GM23338 (cell line): Measurements from ENCODE around the gene CCDC57. TPM values are rescaled to one million over a fixed set of nuclear protein-coding genes. Genes with fewer than 3 reads are reported as not detected.

Source experiments
- ATAC-seq: fragments of 200-7000 bp; cut with Tn5 transposase; 3 replicates; pipeline ENCODE4 v1.9.1; 2020
- DNase-seq: peaks from one replicate; pipeline ENCODE4 v3.0.0-alpha.2; 2015; ENCODE audit warnings: low spot score
- H2AFZ ChIP-seq: fragments of 200-600 bp; sonication (generic); 2 replicates; pipeline ENCODE4 v1.8.0; 2016; ENCODE audit warnings: antibody characterized with exemption, mild to moderate bottlenecking, moderate library complexity
- H3F3A ChIP-seq: fragments of 200-600 bp; sonication (generic); replicated peaks from 2 replicates; pipeline ENCODE4 v1.8.0; 2017; ENCODE audit warnings: antibody characterized with exemption, mixed run types, low read depth
- H3K27ac ChIP-seq: fragments of 200-600 bp; sonication (generic); 2 replicates; pipeline ENCODE4 v1.6.1; 2016; ENCODE audit warnings: low read depth
- H3K27me3 ChIP-seq: fragments of 200-600 bp; sonication (generic); 2 replicates; pipeline ENCODE4 v1.8.0; 2016; ENCODE audit warnings: mild to moderate bottlenecking, mixed run types, moderate library complexity; ENCODE audit not compliant: insufficient read depth
- H3K36me3 ChIP-seq: fragments of 200-600 bp; sonication (generic); 2 replicates; pipeline ENCODE4 v1.8.0; 2016; ENCODE audit warnings: mild to moderate bottlenecking; ENCODE audit not compliant: insufficient read depth
- H3K4me1 ChIP-seq: fragments of 200-600 bp; sonication (generic); 2 replicates; pipeline ENCODE4 v1.8.0; 2016; ENCODE audit warnings: mild to moderate bottlenecking, moderate library complexity; ENCODE audit not compliant: insufficient read depth
- H3K4me2 ChIP-seq: fragments of 200-600 bp; sonication (generic); 2 replicates; pipeline ENCODE4 v1.7.1; 2017; ENCODE audit warnings: mixed run types
- H3K4me3 ChIP-seq: fragments of 200-600 bp; sonication (generic); 2 replicates; pipeline ENCODE4 v1.6.1; 2016; ENCODE audit warnings: mixed run types
- H3K79me2 ChIP-seq: fragments of 200-600 bp; sonication (generic); replicated peaks from 2 replicates; pipeline ENCODE4 v1.8.0; 2017; ENCODE audit warnings: mild to moderate bottlenecking; ENCODE audit not compliant: insufficient read depth
- H3K9me2 ChIP-seq: fragments of 200-600 bp; sonication (generic); 2 replicates; pipeline ENCODE4 v1.8.0; 2017; ENCODE audit not compliant: insufficient read depth
- H4K20me1 ChIP-seq: fragments of 200-600 bp; sonication (generic); replicated peaks from 2 replicates; pipeline ENCODE4 v1.8.0; 2017; ENCODE audit warnings: mild to moderate bottlenecking; ENCODE audit not compliant: insufficient read depth
- H3K27ac Mint-ChIP-seq: 2 replicates; pipeline ENCODE4 v1.8.0; 2020; ENCODE audit warnings: inconsistent platforms, mild to moderate bottlenecking, moderate library complexity, mixed read lengths
- H3K27me3 Mint-ChIP-seq: 3 replicates; pipeline ENCODE4 v1.8.0; 2022; ENCODE audit warnings: low read depth, mild to moderate bottlenecking, moderate library complexity, mixed read lengths, inconsistent platforms; ENCODE audit not compliant: insufficient read depth, poor library complexity
- H3K36me3 Mint-ChIP-seq: 3 replicates; pipeline ENCODE4 v1.8.0; 2021; ENCODE audit warnings: low read depth, mild to moderate bottlenecking, inconsistent platforms, moderate library complexity, mixed read lengths
- H3K4me1 Mint-ChIP-seq: 3 replicates; pipeline ENCODE4 v1.8.0; 2020; ENCODE audit warnings: mild to moderate bottlenecking, inconsistent platforms, mixed read lengths
- H3K4me3 Mint-ChIP-seq: 3 replicates; pipeline ENCODE4 v1.8.0; 2021; ENCODE audit warnings: moderate library complexity, mild to moderate bottlenecking, inconsistent platforms, mixed read lengths
- H3K9me3 Mint-ChIP-seq: 3 replicates; pipeline ENCODE4 v1.8.0; 2020; ENCODE audit warnings: moderate library complexity, mild to moderate bottlenecking, inconsistent platforms, mixed read lengths
- CREB1 ChIP-seq: fragments of 250-450 bp; sonication (Bioruptor Pico); IDR thresholded peaks from 2 replicates; pipeline ENCODE4 v1.5.0; 2020; ENCODE audit warnings: low read depth, mild to moderate bottlenecking, moderate library complexity
- CTCF ChIP-seq, 2 experiments: fragments of 200-600 bp in 1 of 2; sonication (generic) in 1 of 2; conservative IDR thresholded peaks; 2 replicates each; pipeline versions ENCODE4 v1.5.1 to v1.6.1; 2016 to 2017; ENCODE audit warnings: antibody characterized with exemption in 2 of 2, low read depth in 2 of 2, mild to moderate bottlenecking in 2 of 2, moderate library complexity in 1 of 2
- EZH2 ChIP-seq: fragments of 200-600 bp; sonication (generic); IDR thresholded peaks from one replicate; pipeline ENCODE4 v1.8.0; 2017; ENCODE audit warnings: antibody characterized with exemption, mild to moderate bottlenecking, low read depth; ENCODE audit not compliant: unreplicated experiment
- EZH2phosphoT487 ChIP-seq: fragments of 200-600 bp; sonication (generic); IDR thresholded peaks from one replicate; pipeline ENCODE4 v1.8.1; 2018; ENCODE audit warnings: antibody characterized with exemption; ENCODE audit not compliant: unreplicated experiment
- NANOG ChIP-seq: IDR thresholded peaks from 2 replicates; pipeline ENCODE4 v1.6.1; 2016; ENCODE audit warnings: antibody characterized with exemption, borderline replicate concordance
- POLR2AphosphoS5 ChIP-seq: IDR thresholded peaks from 2 replicates; pipeline ENCODE4 v1.6.1; 2016; ENCODE audit warnings: antibody characterized with exemption, low read depth
- STAT1 ChIP-seq: IDR thresholded peaks from one replicate; pipeline ENCODE4 v1.6.1; 2016; ENCODE audit warnings: antibody characterized with exemption; ENCODE audit not compliant: unreplicated experiment
- ZNF114 ChIP-seq: fragments of 250-450 bp; sonication (Bioruptor Pico); IDR thresholded peaks from 2 replicates; pipeline ENCODE4 v1.5.0; 2020; ENCODE audit warnings: mild to moderate bottlenecking, moderate library complexity
- ZNF331 ChIP-seq: fragments of 250-450 bp; sonication (Bioruptor Pico); IDR thresholded peaks from 2 replicates; pipeline ENCODE4 v1.5.0; 2020; ENCODE audit warnings: low read depth, mild to moderate bottlenecking, moderate library complexity
- ZNF462 ChIP-seq: fragments of 250-450 bp; sonication (Bioruptor Pico); IDR thresholded peaks from 2 replicates; pipeline ENCODE4 v1.5.0; 2020; ENCODE audit warnings: mild to moderate bottlenecking, moderate library complexity
- polyA plus RNA-seq: library from polyadenylated mRNA; unstranded; fragments of >200 nt; fragmentation: Nextera tagmentation; extraction: Ambion mirVana; gene quantifications from 2 replicates; pipeline ENCODE4 v1.2.1, GENCODE V29; 2016
- total RNA-seq: library from RNA; depleted of rRNA; stranded (reverse); fragments of >200 nt; shearing (Covaris generic); gene quantifications from 2 replicates; pipeline ENCODE4 v1.2.3, GENCODE V29; 2014
- TF ChIP-seq, protein P1 (sequence below): IDR thresholded peaks from 2 replicates; pipeline ENCODE4 v1.6.1; 2016; ENCODE audit warnings: antibody characterized with exemption
- TF ChIP-seq, protein P2 (sequence below): IDR thresholded peaks from one replicate; pipeline ENCODE4 v1.6.1; 2018; ENCODE audit warnings: antibody characterized with exemption; ENCODE audit not compliant: unreplicated experiment

Gene CCDC57
- total and polyA plus RNA-seq, 2 experiments from 2014 or later, result 7.0 to 16.3 TPM

DNA sequence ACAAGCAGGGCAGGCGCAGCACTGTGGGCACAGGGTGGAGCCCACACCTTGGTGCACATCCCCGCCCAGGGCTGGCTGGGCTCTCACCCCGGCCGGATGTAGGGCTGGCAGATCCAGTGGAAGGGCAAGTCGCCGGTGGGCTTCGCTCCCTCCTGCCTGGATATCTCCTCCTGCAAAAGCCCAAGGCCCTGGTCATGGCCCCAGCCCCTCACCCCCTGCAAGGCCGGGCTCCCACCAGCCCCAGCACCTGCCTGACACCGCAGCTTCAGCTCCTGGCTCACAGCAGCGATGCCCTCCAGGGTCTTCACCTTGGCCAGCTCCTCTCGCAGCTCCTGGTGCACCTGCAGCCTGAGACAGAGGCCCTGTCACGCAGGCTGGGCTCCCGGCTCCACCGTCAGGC is 152.0 kb downstream of the CCDC57 start:
- Histone ChIP-seq H3K4me1 (no peaks in the 10 kb centered on the region), H3K36me3 (peaks cover 4% of the 10 kb centered on the region; the same call in 1 of the 2 replicates), H3K9me2 (no peaks in the 10 kb centered on the region), H3K27ac (no peak overlapping the region), H3K79me2 (no peaks in the 10 kb centered on the region), H3K27me3 (no peaks in the 10 kb centered on the region), H3F3A (peaks cover 3% of the 10 kb centered on the region; the same call in 1 of the 2 replicates), H3K4me2 (no peak overlapping the region), H4K20me1 (no peaks in the 10 kb centered on the region), H3K4me3 (no peak overlapping the region), H2AFZ (no peak overlapping the region)
- no peak overlapping the region for H3K27ac Mint-ChIP-seq
- no peaks in the 10 kb centered on the region for H3K9me3 Mint-ChIP-seq
- DNase-seq, result no peak
- no peak overlapping the region for H3K4me3 Mint-ChIP-seq
- TF ChIP-seq POLR2AphosphoS5 (no peak), ZNF462 (CRISPR knock-in tag) (no peak), EZH2phosphoT487 (no peak), CTCF (conservative IDR thresholded peaks at IDR 0.05; ENCODE audit: low read depth in 2 of 2) (no peak), ZNF331 (no peak), EZH2 (no peak), ZNF114 (CRISPR knock-in tag) (no peak), NANOG (no peak), STAT1 (no peak), CREB1 (CRISPR knock-in tag) (no peak)
- TF ChIP-seq, protein P1, sequence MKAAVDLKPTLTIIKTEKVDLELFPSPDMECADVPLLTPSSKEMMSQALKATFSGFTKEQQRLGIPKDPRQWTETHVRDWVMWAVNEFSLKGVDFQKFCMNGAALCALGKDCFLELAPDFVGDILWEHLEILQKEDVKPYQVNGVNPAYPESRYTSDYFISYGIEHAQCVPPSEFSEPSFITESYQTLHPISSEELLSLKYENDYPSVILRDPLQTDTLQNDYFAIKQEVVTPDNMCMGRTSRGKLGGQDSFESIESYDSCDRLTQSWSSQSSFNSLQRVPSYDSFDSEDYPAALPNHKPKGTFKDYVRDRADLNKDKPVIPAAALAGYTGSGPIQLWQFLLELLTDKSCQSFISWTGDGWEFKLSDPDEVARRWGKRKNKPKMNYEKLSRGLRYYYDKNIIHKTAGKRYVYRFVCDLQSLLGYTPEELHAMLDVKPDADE, result no peak
- TF ChIP-seq, protein P2, sequence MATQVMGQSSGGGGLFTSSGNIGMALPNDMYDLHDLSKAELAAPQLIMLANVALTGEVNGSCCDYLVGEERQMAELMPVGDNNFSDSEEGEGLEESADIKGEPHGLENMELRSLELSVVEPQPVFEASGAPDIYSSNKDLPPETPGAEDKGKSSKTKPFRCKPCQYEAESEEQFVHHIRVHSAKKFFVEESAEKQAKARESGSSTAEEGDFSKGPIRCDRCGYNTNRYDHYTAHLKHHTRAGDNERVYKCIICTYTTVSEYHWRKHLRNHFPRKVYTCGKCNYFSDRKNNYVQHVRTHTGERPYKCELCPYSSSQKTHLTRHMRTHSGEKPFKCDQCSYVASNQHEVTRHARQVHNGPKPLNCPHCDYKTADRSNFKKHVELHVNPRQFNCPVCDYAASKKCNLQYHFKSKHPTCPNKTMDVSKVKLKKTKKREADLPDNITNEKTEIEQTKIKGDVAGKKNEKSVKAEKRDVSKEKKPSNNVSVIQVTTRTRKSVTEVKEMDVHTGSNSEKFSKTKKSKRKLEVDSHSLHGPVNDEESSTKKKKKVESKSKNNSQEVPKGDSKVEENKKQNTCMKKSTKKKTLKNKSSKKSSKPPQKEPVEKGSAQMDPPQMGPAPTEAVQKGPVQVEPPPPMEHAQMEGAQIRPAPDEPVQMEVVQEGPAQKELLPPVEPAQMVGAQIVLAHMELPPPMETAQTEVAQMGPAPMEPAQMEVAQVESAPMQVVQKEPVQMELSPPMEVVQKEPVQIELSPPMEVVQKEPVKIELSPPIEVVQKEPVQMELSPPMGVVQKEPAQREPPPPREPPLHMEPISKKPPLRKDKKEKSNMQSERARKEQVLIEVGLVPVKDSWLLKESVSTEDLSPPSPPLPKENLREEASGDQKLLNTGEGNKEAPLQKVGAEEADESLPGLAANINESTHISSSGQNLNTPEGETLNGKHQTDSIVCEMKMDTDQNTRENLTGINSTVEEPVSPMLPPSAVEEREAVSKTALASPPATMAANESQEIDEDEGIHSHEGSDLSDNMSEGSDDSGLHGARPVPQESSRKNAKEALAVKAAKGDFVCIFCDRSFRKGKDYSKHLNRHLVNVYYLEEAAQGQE, result no peak
- peaks cover 8% of the 10 kb centered on the region for H3K27me3 Mint-ChIP-seq
- peaks cover 16% of the 10 kb centered on the region for H3K36me3 Mint-ChIP-seq
- H3K4me1 Mint-ChIP-seq, result no peaks in the 10 kb centered on the region
- ATAC-seq, result no peak
